IPS-18a (cell line): ENCODE data around the gene TEC.

Experiments used
- H3K27ac ChIP-seq: one replicate; pipeline ENCODE4 v1.5.1; 2013; ENCODE audit warnings: low read length
- H3K27me3 ChIP-seq: one replicate; pipeline ENCODE4 v1.6.1; 2013; ENCODE audit warnings: mild to moderate bottlenecking, low read length; ENCODE audit not compliant: control insufficient read depth, insufficient read depth
- H3K36me3 ChIP-seq: one replicate; pipeline ENCODE4 v1.6.1; 2013; ENCODE audit warnings: low read depth, low read length; ENCODE audit not compliant: control insufficient read depth
- H3K4me1 ChIP-seq: one replicate; pipeline ENCODE4 v1.6.1; 2013; ENCODE audit warnings: low read depth, low read length; ENCODE audit not compliant: control insufficient read depth
- H3K4me3 ChIP-seq: one replicate; pipeline ENCODE4 v1.5.1; 2013; ENCODE audit warnings: low read length
- H3K9ac ChIP-seq: one replicate; pipeline ENCODE4 v1.6.1; 2013; ENCODE audit warnings: mild to moderate bottlenecking, low read length, moderate library complexity
- H3K9me3 ChIP-seq: one replicate; pipeline ENCODE4 v1.6.1; 2013; ENCODE audit warnings: low read depth, low read length; ENCODE audit not compliant: control insufficient read depth

TEC gene

DNA sequence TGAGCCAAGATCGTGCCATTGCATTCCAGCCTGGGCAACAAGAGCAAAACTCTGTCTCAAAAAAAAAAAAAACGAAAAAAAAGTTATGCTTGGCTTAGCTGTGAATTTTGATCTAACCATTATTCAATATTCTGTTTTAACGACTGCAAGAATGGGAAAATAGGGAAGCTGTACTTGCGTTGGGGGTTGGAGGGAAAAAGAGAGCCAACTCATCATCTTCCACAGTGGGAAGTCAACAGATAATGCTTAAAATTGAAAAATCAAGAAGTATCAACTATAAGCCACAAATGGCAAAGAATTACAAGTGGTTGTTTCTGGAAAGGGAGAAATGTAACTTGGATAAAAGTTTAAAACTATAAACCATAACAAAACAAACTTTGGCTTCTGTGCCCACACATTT lies 2.9 kb downstream of the TEC start:
- H3K27me3 ChIP-seq = peaks cover 6% of the 10 kb centered on the region

DNA sequence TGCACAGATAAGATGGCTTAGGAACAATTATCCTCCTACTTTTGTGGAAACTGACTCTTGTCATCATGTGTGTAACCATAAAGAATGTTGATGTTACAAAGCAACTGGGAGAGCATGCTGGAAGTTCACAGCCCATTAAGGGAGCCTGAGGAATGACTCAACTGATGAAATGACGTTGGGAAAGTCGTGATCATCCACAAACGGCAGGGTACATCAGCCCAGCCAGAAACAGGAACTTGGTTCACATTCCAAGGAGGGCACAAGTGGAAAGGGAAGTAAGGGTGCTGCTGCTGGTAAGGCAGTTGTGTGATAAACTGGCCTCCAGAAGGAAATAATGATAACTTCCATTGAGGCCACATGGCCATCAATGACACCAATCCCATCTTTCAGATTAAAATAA lies 6.7 kb downstream of the TEC start:
- Histone ChIP-seq H3K27ac (no peak overlapping the region), H3K27me3 (no peaks in the 10 kb centered on the region), H3K4me3 (no peak overlapping the region), H3K36me3 (no peaks in the 10 kb centered on the region), H3K9me3 (no peaks in the 10 kb centered on the region), H3K9ac (no peak overlapping the region), H3K4me1 (no peaks in the 10 kb centered on the region)

More for the DNA sequence above, 2.9 kb downstream of the TEC start:
- Histone ChIP-seq H3K36me3 (no peaks in the 10 kb centered on the region), H3K27ac (no peak overlapping the region), H3K4me1 (peaks cover 4% of the 10 kb centered on the region), H3K9ac (no peak overlapping the region), H3K9me3 (no peaks in the 10 kb centered on the region), H3K4me3 (no peak overlapping the region)

DNA sequence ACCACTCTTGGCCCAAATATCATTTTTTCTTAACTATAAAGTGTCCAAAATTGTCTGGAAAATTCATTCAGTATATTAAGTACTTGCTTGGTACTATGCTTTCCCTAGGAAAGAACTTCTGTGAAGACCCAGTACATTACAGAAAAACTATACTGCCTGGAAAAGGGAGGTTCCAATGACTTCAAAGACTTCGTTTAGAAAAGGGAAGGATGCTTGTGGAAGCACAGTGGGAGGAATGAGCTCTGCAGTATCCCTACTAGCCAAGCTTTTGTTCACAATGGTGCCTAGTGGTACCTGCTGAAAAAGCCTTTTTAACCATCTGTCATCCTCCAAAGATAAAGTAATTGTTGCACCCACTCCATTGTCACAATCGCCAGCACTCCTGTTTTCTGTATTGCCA lies 7.2 kb downstream of the TEC start:
- no peaks in the 10 kb centered on the region for H3K36me3 ChIP-seq
- no peaks in the 10 kb centered on the region for H3K9me3 ChIP-seq
- H3K4me3 ChIP-seq = no peak overlapping the region
- no peaks in the 10 kb centered on the region for H3K27me3 ChIP-seq
- H3K4me1 ChIP-seq = no peaks in the 10 kb centered on the region
- H3K9ac ChIP-seq = no peak overlapping the region
- H3K27ac ChIP-seq = no peak overlapping the region

DNA sequence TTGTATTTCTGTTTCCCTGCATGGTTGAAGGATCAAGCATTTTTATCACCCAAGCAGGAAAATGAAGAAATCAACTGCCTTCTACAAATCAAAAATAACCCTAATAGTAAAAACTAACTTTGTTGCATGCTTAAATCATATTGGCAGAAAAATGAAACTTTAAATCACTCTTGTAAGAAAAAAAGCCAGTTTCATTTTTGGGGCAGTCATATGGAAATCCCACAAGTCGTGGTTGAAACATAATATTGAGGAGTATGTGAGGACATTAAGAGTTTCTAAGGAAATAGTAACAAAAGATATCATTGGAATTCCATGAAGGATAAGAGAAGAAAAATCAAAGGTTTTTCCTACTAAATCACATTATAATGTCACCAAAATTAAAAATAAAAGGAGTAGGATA lies 8.4 kb downstream of the TEC start:
- Histone ChIP-seq H3K4me3 (no peak overlapping the region), H3K4me1 (no peaks in the 10 kb centered on the region), H3K27ac (no peak overlapping the region), H3K9me3 (no peaks in the 10 kb centered on the region), H3K27me3 (no peaks in the 10 kb centered on the region), H3K36me3 (no peaks in the 10 kb centered on the region), H3K9ac (no peak overlapping the region)

DNA sequence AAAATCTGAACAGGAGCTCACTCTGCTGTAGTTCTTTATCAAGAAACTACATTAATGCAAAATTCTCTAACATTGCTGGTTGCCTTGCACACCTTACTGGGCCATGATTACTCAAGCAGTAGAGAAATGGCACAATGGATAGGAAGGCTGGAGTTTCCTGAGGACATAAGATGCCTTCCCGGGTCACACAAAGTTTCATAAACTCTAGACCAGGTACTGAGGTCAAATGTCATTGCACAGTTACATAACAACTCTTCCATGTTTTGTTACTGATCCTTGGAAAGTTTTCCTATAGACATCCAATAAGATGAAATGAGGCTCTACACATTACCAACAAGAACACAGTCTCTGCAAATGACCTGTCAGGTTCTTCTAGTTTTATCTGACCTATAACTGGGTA lies 9.9 kb downstream of the TEC start:
- Histone ChIP-seq H3K9ac (no peak overlapping the region), H3K27me3 (no peaks in the 10 kb centered on the region), H3K27ac (no peak overlapping the region), H3K4me1 (no peaks in the 10 kb centered on the region), H3K9me3 (no peaks in the 10 kb centered on the region), H3K4me3 (no peak overlapping the region), H3K36me3 (no peaks in the 10 kb centered on the region)

DNA sequence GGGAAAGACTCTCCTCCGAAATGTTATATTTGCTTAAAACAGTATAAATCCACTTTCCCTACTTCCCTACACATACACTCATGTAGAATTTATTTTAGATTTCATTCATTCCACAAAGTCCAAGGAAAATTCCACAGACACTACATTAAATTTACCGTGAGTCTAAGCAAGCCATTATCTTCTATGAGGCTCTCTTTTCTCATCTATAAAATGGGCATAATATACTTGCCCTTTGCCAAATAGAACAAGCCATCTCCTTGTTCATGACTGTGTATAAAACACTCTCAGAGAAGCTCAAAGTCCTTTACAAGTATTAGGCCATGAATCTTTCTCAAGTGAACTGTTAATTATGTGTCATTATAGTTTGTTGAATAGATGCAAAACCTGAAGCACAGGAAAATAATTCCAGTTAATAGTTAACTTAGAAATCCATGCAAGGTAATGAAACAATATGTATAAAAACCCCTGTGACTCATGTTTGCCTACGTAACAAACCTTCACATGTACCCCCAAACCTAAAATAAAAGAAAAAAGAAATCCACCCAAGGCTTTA lies 10.7 kb downstream of the TEC start:
- Histone ChIP-seq H3K27ac (no peak overlapping the region), H3K9me3 (no peaks in the 10 kb centered on the region), H3K4me3 (no peak overlapping the region), H3K9ac (no peak overlapping the region), H3K36me3 (no peaks in the 10 kb centered on the region), H3K4me1 (no peaks in the 10 kb centered on the region), H3K27me3 (no peaks in the 10 kb centered on the region)

DNA sequence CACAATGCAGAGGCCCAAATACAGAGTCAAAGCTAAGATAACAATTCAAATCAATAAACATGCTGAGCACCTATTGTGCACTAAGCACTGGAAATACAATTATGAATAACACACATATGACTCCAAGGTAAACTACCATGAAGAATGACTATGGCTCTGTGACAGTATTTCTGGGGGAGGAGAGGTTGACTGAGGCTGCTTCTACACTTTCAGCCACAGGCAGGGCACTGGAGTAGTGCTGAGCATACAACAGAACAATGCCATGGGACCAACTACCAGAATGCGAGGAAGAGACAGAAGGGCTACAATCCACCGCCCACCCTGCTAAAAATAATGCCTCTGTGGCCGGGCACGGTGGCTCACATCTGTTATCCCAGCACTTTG lies 13.7 kb downstream of the TEC start:
- Histone ChIP-seq H3K4me1 (no peaks in the 10 kb centered on the region), H3K36me3 (no peaks in the 10 kb centered on the region), H3K4me3 (no peak overlapping the region), H3K27me3 (no peaks in the 10 kb centered on the region), H3K9me3 (no peaks in the 10 kb centered on the region), H3K27ac (no peak overlapping the region), H3K9ac (no peak overlapping the region)

DNA sequence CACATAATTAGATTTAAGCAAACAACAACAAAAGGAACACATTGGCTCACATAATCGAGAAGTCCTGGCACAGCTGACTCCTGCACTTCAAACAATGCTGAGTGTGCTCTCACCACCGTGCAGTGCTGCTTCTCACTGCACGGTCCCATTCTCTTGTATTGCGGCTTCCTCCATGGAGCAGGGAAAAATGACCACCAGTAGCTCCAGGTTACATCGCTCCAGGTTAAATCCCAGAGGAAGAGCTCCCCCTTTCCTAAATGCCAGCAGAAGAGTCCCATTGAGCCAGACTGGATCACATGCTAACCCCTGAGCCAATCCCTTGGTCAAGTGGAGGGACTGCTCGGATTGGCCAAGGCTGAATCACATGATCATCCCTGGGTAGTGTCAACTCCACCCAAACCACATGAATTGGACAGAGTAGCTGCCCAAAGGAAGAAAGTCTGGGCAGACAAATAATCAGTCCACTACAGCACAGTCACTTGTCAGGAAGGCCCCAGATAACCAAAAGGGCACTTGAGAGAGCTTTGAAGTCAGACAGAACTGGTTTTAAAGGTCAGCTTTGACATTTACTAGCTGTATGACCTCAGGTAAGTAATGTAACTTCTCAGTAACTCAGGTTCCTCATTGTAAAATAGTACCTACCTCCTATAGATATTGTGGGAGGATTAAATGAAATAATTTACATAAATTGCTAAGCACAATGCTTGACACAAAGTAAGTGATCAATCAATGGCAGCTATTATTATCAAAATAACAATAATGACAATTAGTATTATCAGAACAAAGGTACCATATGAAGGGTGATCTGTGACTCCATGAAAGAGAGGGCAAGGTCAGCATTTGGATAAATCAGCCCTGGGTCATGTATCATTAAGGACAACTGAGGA lies 14.3 kb downstream of the TEC start:
- Histone ChIP-seq H3K9me3 (no peaks in the 10 kb centered on the region), H3K27ac (no peak overlapping the region), H3K9ac (no peak overlapping the region), H3K4me1 (no peaks in the 10 kb centered on the region), H3K4me3 (no peak overlapping the region), H3K27me3 (no peaks in the 10 kb centered on the region), H3K36me3 (no peaks in the 10 kb centered on the region)

DNA sequence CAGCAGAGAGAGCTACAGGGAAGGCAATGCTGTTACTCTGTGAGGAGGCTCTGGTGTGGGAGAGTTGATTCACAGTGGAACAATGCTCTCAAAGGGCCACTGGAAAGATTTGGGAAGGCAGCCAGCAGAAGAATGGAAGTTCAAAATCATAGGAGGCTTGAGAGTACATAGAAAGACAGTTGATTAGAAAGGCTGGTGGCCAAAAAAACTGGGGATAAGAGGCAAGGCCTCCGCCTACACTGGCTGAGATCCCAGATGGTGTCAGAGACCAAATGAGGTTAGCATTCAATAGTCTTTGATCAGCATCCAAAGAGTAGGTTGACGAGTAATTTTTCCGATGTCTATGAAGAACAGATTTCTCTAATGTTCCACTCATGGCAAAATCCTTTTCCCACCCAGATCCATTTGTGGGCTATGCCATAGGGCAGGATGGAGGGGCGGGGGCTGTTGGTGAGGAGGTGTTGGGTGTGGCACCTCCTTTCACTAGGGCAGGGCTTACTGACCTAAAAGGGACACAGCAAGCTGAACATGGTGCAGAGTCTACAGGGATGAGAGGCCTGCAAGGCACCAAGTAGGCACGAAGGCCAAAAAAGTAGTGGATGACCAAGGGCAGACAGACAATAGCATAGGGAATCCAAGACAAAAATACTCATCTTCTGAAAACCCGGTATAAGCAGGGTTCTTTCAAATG lies 15.1 kb downstream of the TEC start:
- Histone ChIP-seq H3K27ac (no peak overlapping the region), H3K27me3 (no peaks in the 10 kb centered on the region), H3K9ac (no peak overlapping the region), H3K36me3 (no peaks in the 10 kb centered on the region), H3K4me3 (no peak overlapping the region), H3K9me3 (no peaks in the 10 kb centered on the region), H3K4me1 (no peaks in the 10 kb centered on the region)

DNA sequence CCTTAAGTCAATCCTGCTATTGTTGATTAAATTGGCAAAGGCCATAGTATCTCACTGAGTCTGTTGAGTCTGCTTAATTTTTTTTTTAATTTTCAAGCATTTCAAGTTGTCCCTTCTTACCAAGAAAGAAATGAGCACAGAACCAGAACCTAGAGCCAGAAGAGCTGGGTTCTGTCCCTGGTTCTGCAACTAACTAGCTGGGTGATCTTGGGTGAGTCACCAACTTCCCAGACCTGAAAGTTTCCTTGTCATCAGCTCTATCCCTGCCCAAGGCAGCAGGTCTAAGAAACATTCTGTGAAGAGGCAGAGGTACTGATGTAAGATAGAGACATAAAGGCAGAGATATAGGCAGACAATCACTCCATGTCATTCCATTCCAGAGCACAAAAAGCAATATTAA lies 17.3 kb downstream of the TEC start:
- no peaks in the 10 kb centered on the region for H3K36me3 ChIP-seq
- H3K4me1 ChIP-seq = no peaks in the 10 kb centered on the region
- no peak overlapping the region for H3K27ac ChIP-seq
- no peak overlapping the region for H3K9ac ChIP-seq
- no peaks in the 10 kb centered on the region for H3K9me3 ChIP-seq
- no peak overlapping the region for H3K4me3 ChIP-seq
- H3K27me3 ChIP-seq = no peaks in the 10 kb centered on the region

DNA sequence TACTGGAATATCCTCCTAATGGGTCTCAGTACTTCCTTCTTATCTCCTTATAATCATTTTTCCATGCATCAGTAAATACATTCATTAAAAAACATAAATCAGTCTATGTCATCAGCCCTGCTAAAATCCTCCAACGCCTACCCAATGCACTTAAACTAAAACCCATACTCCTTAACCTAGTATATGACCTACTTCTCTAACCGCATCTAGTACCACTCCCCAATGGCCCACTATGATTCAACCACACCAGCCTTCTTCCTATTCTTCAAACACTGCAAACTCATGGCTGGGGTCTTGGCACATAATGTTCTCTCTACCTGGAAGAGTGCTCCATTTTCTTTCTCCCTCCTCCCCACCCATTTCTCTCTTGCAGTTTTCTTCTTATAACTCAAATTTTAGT lies 18.7 kb downstream of the TEC start:
- Histone ChIP-seq H3K27me3 (no peaks in the 10 kb centered on the region), H3K4me3 (no peak overlapping the region), H3K27ac (no peak overlapping the region), H3K9ac (no peak overlapping the region), H3K4me1 (no peaks in the 10 kb centered on the region), H3K9me3 (no peaks in the 10 kb centered on the region), H3K36me3 (no peaks in the 10 kb centered on the region)
